ENCODE data around the gene LDHD. TPM values are rescaled to one million over a fixed set of nuclear protein-coding genes. Genes with fewer than 3 reads are reported as not detected.

LDHD gene
- total and polyA plus RNA-seq, 2 of the 13 experiments (the other 11 are each of a cell fraction or from before 2014, with no cell fraction given) = 9.1 to 9.8 TPM

GRCh38 chr16:75062135-75062975 lies 54.2 kb downstream of the LDHD start:
- POLR2A ChIA-PET = interaction anchor here (0.6 to 1.3 kb wide), 4 partner anchors 8 to 79 kb away, joined by 3 read pairs; no protein-coding TSS in a partner anchor
- peaks cover 96% of the 10 kb centered on the region for H3K79me2 ChIP-seq (ENCODE audit: insufficient read depth, low read length)
- ATAC-seq = no peak

More at GRCh38 chr16:75062135-75062975, 54.2 kb downstream of the LDHD start:
- Histone ChIP-seq H3K9me3 (ENCODE audit: low read length) (no peaks in the 10 kb centered on the region), H4K20me1 (ENCODE audit: insufficient read depth, low read length) (peaks cover 41% of the 10 kb centered on the region), H3K27ac (ENCODE audit: extremely low read length, insufficient read depth, low read length) (no peak overlapping the region), H3K4me3 (replicated peaks in 1 of 3; ENCODE audit: insufficient read depth in 1 of 3, low read depth in 2 of 3, low read length in 3 of 3) (no peak overlapping the region), H3K36me3 (replicated peaks in 1 of 2; ENCODE audit: control insufficient read depth in 1 of 2, insufficient read depth in 2 of 2, low read length in 2 of 2) (no peaks in the 10 kb centered on the region; a peak in 1 of 5 replicates), H2AFZ (ENCODE audit: low read length) (no peak overlapping the region), H3K4me1 (ENCODE audit: insufficient read depth, low read length) (peaks cover 73% of the 10 kb centered on the region), H3K9ac (ENCODE audit: insufficient read depth, low read depth, low read length) (no peak overlapping the region), H3K4me2 (ENCODE audit: low read depth, low read length) (no peak overlapping the region), H3K27me3 (ENCODE audit: control insufficient read depth in 1 of 2, insufficient read depth in 2 of 2, low read length in 2 of 2) (no peaks in the 10 kb centered on the region)
- in situ Hi-C loops (cut with HindIII; ENCODE audit: extremely low pct_ligation_motif_present, low pct_unique_long_range_greater_than_20kb) (no loop called here), intact Hi-C loops (cut with micrococcal nuclease; ENCODE audit: unreplicated experiment) (no loop called here)
- CTCF ChIA-PET (ENCODE audit: low intra/inter-chr PET ratio, low total read pairs) = no interaction called here
- WGBS (ENCODE audit: low lambda C conversion rate) = 92% methylated on average over 22 of the region's 22 CpGs
- TF ChIP-seq ZNF12 (CRISPR knock-in tag; IDR thresholded peaks at IDR 0.05) = no peak
- TF ChIP-seq HOXD1 (CRISPR knock-in tag; IDR thresholded peaks at IDR 0.05) = no peak
- TF ChIP-seq ZNF563 (CRISPR knock-in tag; IDR thresholded peaks at IDR 0.05) = no peak
- BruUV-seq (replicated peaks) = no TSS peak
- no peak for DNase-seq (ENCODE audit: low spot score)
- FAIRE-seq = no peak

Other genes with a start within 250 kb of the LDHD start
- gene WDR59, start 131.7 kb downstream of the LDHD start, total RNA-seq (2016; rRNA removed; fragmentation: Illumina TruSeq; extraction: Trizol) = 59.6 and 65.2 TPM in 2 replicates
- gene WDR59, start 131.7 kb downstream of the LDHD start, polyA plus RNA-seq (2011; rRNA removed) = 305 and 306 TPM in 2 replicates
- gene ZNRF1, start 117.8 kb downstream of the LDHD start, total RNA-seq (2016; rRNA removed; fragmentation: Illumina TruSeq; extraction: Trizol) = 32.3 and 43.9 TPM in 2 replicates
- 57.8 and 58.7 TPM in 2 replicates for gene ZNRF1, start 117.8 kb downstream of the LDHD start, polyA plus RNA-seq (2011; rRNA removed)
- 14.0 and 18.8 TPM in 2 replicates for gene ZFP1, start 31.7 kb upstream of the LDHD start, total RNA-seq (2016; rRNA removed; fragmentation: Illumina TruSeq; extraction: Trizol)
- gene ZFP1, start 31.7 kb upstream of the LDHD start, polyA plus RNA-seq (2011; rRNA removed) = 6.6 and 8.3 TPM in 2 replicates
- not detected in 2 replicates for gene CTRB2, start 90.4 kb upstream of the LDHD start, total RNA-seq (2016; rRNA removed; fragmentation: Illumina TruSeq; extraction: Trizol)
- 0.13 and 0.39 TPM in 2 replicates for gene CTRB2, start 90.4 kb upstream of the LDHD start, polyA plus RNA-seq (2011; rRNA removed)
- gene CTRB1, start 102.2 kb upstream of the LDHD start, total RNA-seq (2016; rRNA removed; fragmentation: Illumina TruSeq; extraction: Trizol) = not detected in 2 replicates
- 0.55 TPM in 1 of 2 replicates, not detected in the other for gene CTRB1, start 102.2 kb upstream of the LDHD start, polyA plus RNA-seq (2011; rRNA removed)
- 35.9 and 48.1 TPM in 2 replicates for gene BCAR1, start 134.8 kb upstream of the LDHD start, total RNA-seq (2016; rRNA removed; fragmentation: Illumina TruSeq; extraction: Trizol)
- gene BCAR1, start 134.8 kb upstream of the LDHD start, polyA plus RNA-seq (2011; rRNA removed) = 51.7 and 57.8 TPM in 2 replicates